Thoracic aorta (tissue), 2 donors: ENCODE data around the gene DGUOK. TPM values are rescaled to one million over a fixed set of nuclear protein-coding genes. Genes with fewer than 3 reads are reported as not detected.

Source experiments
- ATAC-seq: fragments of 150-250 bp; one replicate; pipeline ENCODE4 v1.8.0; 2017; ENCODE audit warnings: low read depth; ENCODE audit not compliant: insufficient number of reproducible peaks, low FRiP score
- DNase-seq: peaks from one replicate; pipeline ENCODE4 v3.0.0-alpha.2; 2020; ENCODE audit warnings: low spot score
- H3K27ac ChIP-seq, 2 donors: fragments of 200-600 bp; sonication (generic); 1 replicate in 1 of 2; 2 replicates in 1 of 2; pipeline ENCODE4 v1.5.1; 2016; ENCODE audit warnings: mild to moderate bottlenecking in 2 of 2, moderate library complexity in 2 of 2
- H3K27me3 ChIP-seq: fragments of 200-600 bp; sonication (generic); replicated peaks from 2 replicates; pipeline ENCODE4 v1.6.0; 2016; ENCODE audit warnings: mild to moderate bottlenecking; ENCODE audit not compliant: insufficient read depth
- H3K36me3 ChIP-seq: fragments of 200-600 bp; sonication (generic); one replicate; pipeline ENCODE4 v1.5.1; 2016
- H3K4me1 ChIP-seq, 2 donors: fragments of 200-600 bp; sonication (generic); 1 replicate in 1 of 2; 2 replicates in 1 of 2; pipeline versions ENCODE4 v1.5.1 to v1.6.0; 2016; ENCODE audit warnings: low read depth in 2 of 2, mild to moderate bottlenecking in 1 of 2; ENCODE audit not compliant: control insufficient read depth in 1 of 2
- H3K4me3 ChIP-seq: fragments of 200-600 bp; sonication (generic); 2 replicates; pipeline ENCODE4 v1.5.1; 2016; ENCODE audit warnings: mild to moderate bottlenecking
- H3K9me3 ChIP-seq: fragments of 200-600 bp; sonication (generic); 2 replicates; pipeline ENCODE4 v1.5.1; 2016
- CTCF ChIP-seq: fragments of 200-600 bp; sonication (generic); IDR thresholded peaks from one replicate; pipeline ENCODE4 v1.5.1; 2019; ENCODE audit warnings: antibody characterized with exemption
- total RNA-seq, 2 donors: library from RNA; depleted of rRNA; stranded (reverse); fragments of >200 nt; gene quantifications; one replicate each; pipeline versions ENCODE4 v1.1.0 to v1.2.3, GENCODE V29; 2016

The DGUOK gene
- total RNA-seq, 2 donors from 2014 or later: 20.8 to 36.2 TPM

- H3K27me3 ChIP-seq: no peaks in the 10 kb centered on the region
- ATAC-seq: no peak
- H3K9me3 ChIP-seq: no peaks in the 10 kb centered on the region
- no peak overlapping the region for H3K4me3 ChIP-seq
- no peak overlapping the region for H3K27ac ChIP-seq
- no peak for DNase-seq
- H3K4me1 ChIP-seq: no peaks in the 10 kb centered on the region
- TF ChIP-seq CTCF: no peak
- H3K36me3 ChIP-seq: peaks cover 33% of the 10 kb centered on the region
Observed at GRCh38 chr2:73907840-73908452, 18.7 kb upstream of the DGUOK start.

- Histone ChIP-seq H3K9me3 (no peaks in the 10 kb centered on the region), H3K4me3 (no peak overlapping the region), H3K27ac (no peak overlapping the region), H3K36me3 (peaks cover 38% of the 10 kb centered on the region), H3K27me3 (no peaks in the 10 kb centered on the region), H3K4me1 (no peaks in the 10 kb centered on the region)
- no peak for TF ChIP-seq CTCF
- no peak for ATAC-seq
- no peak for DNase-seq
Observed at GRCh38 chr2:73908689-73909652, 17.7 kb upstream of the DGUOK start.

GRCh38 chr2:73910873-73911547, 15.7 kb upstream of the DGUOK start:
- ATAC-seq (no peak), DNase-seq (no peak)
- Histone ChIP-seq H3K4me1 (no peaks in the 10 kb centered on the region), H3K36me3 (peaks cover 58% of the 10 kb centered on the region), H3K4me3 (no peak overlapping the region), H3K27ac (no peak overlapping the region), H3K27me3 (no peaks in the 10 kb centered on the region), H3K9me3 (no peaks in the 10 kb centered on the region)
- no peak for TF ChIP-seq CTCF

GRCh38 chr2:73911548-73912208, 15.0 kb upstream of the DGUOK start:
- no peaks in the 10 kb centered on the region for H3K9me3 ChIP-seq
- no peak for TF ChIP-seq CTCF
- no peaks in the 10 kb centered on the region for H3K27me3 ChIP-seq
- DNase-seq (no peak), ATAC-seq (no peak)
- H3K36me3 ChIP-seq: peaks cover 63% of the 10 kb centered on the region
- H3K4me1 ChIP-seq: no peaks in the 10 kb centered on the region
- H3K27ac ChIP-seq: no peak overlapping the region
- H3K4me3 ChIP-seq: no peak overlapping the region
